Trophoblast cell (in vitro differentiated cells and primary cell): ENCODE measurements around the gene SDC3.
"Not testable (repeated sequence)": the region's sequence is repeated elsewhere in the genome, so short reads cannot be mapped to it uniquely, and the experiment has no call there.

Experiments
- DNase-seq, 2 donors: peaks; one replicate each; pipeline ENCODE4 v3.0.0-alpha.2; 2016
- H2AFZ ChIP-seq: 2 replicates; pipeline ENCODE4 v1.6.1; 2013; ENCODE audit warnings: low read length, moderate library complexity, mild to moderate bottlenecking; ENCODE audit not compliant: insufficient read depth, poor library complexity
- H2AK5ac ChIP-seq: 2 replicates; pipeline ENCODE4 v1.6.1; 2013; ENCODE audit warnings: mild to moderate bottlenecking, low read length
- H2BK120ac ChIP-seq: 2 replicates; pipeline ENCODE4 v1.6.1; 2013; ENCODE audit warnings: low read length, mild to moderate bottlenecking, moderate library complexity; ENCODE audit not compliant: insufficient read depth, poor library complexity
- H2BK12ac ChIP-seq: 2 replicates; pipeline ENCODE4 v1.6.1; 2013; ENCODE audit warnings: mild to moderate bottlenecking, low read length, moderate library complexity
- H2BK5ac ChIP-seq: 2 replicates; pipeline ENCODE4 v1.6.1; 2013; ENCODE audit warnings: low read length, low read depth, moderate library complexity, mild to moderate bottlenecking; ENCODE audit not compliant: poor library complexity
- H3K14ac ChIP-seq: 2 replicates; pipeline ENCODE4 v1.6.1; 2013; ENCODE audit warnings: mild to moderate bottlenecking, low read length
- H3K18ac ChIP-seq: 2 replicates; pipeline ENCODE4 v1.6.1; 2013; ENCODE audit warnings: mild to moderate bottlenecking, low read length
- H3K23ac ChIP-seq: 2 replicates; pipeline ENCODE4 v1.6.1; 2013; ENCODE audit warnings: low read length
- H3K27ac ChIP-seq: 2 replicates; pipeline ENCODE4 v1.5.1; 2013; ENCODE audit warnings: low read depth, mild to moderate bottlenecking, inconsistent platforms, low read length, moderate library complexity
- H3K27me3 ChIP-seq: 2 replicates; pipeline ENCODE4 v1.6.1; 2013; ENCODE audit warnings: inconsistent platforms, mild to moderate bottlenecking, low read length, moderate library complexity; ENCODE audit not compliant: insufficient read depth
- H3K36me3 ChIP-seq, 2 experiments: 1 replicate in 1 of 2; 2 replicates in 1 of 2; pipeline ENCODE4 v1.6.1; 2013; ENCODE audit warnings: low read length in 2 of 2, mild to moderate bottlenecking in 2 of 2, moderate library complexity in 1 of 2; ENCODE audit not compliant: insufficient read depth in 2 of 2, control insufficient read depth in 1 of 2
- H3K4ac ChIP-seq: 2 replicates; pipeline ENCODE4 v1.6.1; 2013; ENCODE audit warnings: low read depth, mild to moderate bottlenecking, low read length, moderate library complexity
- H3K4me1 ChIP-seq, 2 experiments: 1 replicate in 1 of 2; 2 replicates in 1 of 2; pipeline ENCODE4 v1.6.1; 2013; ENCODE audit warnings: low read length in 2 of 2, mild to moderate bottlenecking in 2 of 2, moderate library complexity in 1 of 2; ENCODE audit not compliant: insufficient read depth in 2 of 2, control insufficient read depth in 1 of 2
- H3K4me2 ChIP-seq: 2 replicates; pipeline ENCODE4 v1.6.1; 2013; ENCODE audit warnings: inconsistent platforms, mild to moderate bottlenecking, low read length, moderate library complexity
- H3K4me3 ChIP-seq: 2 replicates; pipeline ENCODE4 v1.5.1; 2013; ENCODE audit warnings: mild to moderate bottlenecking, low read depth, low read length, inconsistent platforms
- H3K79me1 ChIP-seq: one replicate; pipeline ENCODE4 v1.6.1; 2013; ENCODE audit warnings: low read length
- H3K79me2 ChIP-seq: 2 replicates; pipeline ENCODE4 v1.6.1; 2013; ENCODE audit warnings: low read length, mild to moderate bottlenecking; ENCODE audit not compliant: control insufficient read depth, insufficient read depth, poor library complexity
- H3K9ac ChIP-seq: 2 replicates; pipeline ENCODE4 v1.6.1; 2013; ENCODE audit warnings: mild to moderate bottlenecking, low read length
- H3K9me3 ChIP-seq: 2 replicates; pipeline ENCODE4 v1.6.1; 2013; ENCODE audit warnings: low read depth, mild to moderate bottlenecking, control low read depth, inconsistent platforms, low read length; ENCODE audit not compliant: insufficient read depth
- H4K12ac ChIP-seq: 2 replicates; pipeline ENCODE4 v1.6.1; 2013; ENCODE audit warnings: low read depth, mild to moderate bottlenecking, low read length, moderate library complexity
- H4K8ac ChIP-seq: 2 replicates; pipeline ENCODE4 v1.6.1; 2013; ENCODE audit warnings: low read depth, mild to moderate bottlenecking, low read length, moderate library complexity
- H4K91ac ChIP-seq: one replicate; pipeline ENCODE4 v1.6.1; 2013; ENCODE audit warnings: low read depth, mild to moderate bottlenecking, low read length, moderate library complexity
- WGBS: extraction: QIAGEN DNeasy Blood & Tissue Kit; methylation state at CpG from one replicate; pipeline ENCODE4 v1.1.7; 2013; ENCODE audit warnings: missing lambda C conversion rate; ENCODE audit not compliant: insufficient read length, insufficient coverage; ENCODE audit errors: extremely low coverage; 5-methylcytosine and 5-hydroxymethylcytosine counted together

Gene SDC3

DNA sequence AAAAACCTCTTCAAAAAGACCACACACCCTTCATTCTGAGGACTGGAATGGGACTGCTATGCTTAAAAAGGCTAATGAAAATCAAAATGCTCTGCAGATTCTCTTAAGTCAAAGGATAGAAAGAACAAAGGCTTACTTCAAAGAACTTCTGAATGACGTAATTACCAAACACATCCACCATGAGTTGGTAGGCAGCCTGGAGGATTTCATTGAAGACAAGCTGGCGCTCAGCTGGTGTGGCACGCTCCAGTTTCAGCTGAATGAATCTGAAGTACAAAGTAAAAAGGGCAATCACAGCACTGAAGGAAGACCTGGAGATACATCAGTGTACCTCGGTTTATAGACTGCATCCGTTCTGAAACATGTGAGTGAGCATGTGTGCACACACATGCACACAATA, 43.5 kb upstream of the SDC3 start:
- peaks cover 26 to 46% of the 10 kb centered on the region in 2 experiments for H3K36me3 ChIP-seq
- no CpG with 5 or more reads among the region's 5 CpGs for WGBS
- no peak overlapping the region for H3K14ac ChIP-seq
- H3K23ac ChIP-seq = no peak overlapping the region
- DNase-seq = no peak
- no peak overlapping the region for H3K9ac ChIP-seq
- H4K12ac ChIP-seq = no peak overlapping the region
- H4K91ac ChIP-seq = no peak overlapping the region
- H3K18ac ChIP-seq = no peak overlapping the region
- H3K4me2 ChIP-seq = no peak overlapping the region
- H3K27ac ChIP-seq = no peak overlapping the region
- no peaks in the 10 kb centered on the region for H3K79me1 ChIP-seq
- no peaks in the 10 kb centered on the region for H3K27me3 ChIP-seq
- H3K79me2 ChIP-seq = peaks cover 2% of the 10 kb centered on the region
- no peak overlapping the region for H2AFZ ChIP-seq
- H3K4me3 ChIP-seq = no peak overlapping the region
- H4K8ac ChIP-seq = no peak overlapping the region
- no peak overlapping the region for H2BK120ac ChIP-seq
- H3K4ac ChIP-seq = no peak overlapping the region
- H3K9me3 ChIP-seq = no peaks in the 10 kb centered on the region
- H2AK5ac ChIP-seq = no peak overlapping the region
- H2BK5ac ChIP-seq = no peak overlapping the region
- no peak overlapping the region for H2BK12ac ChIP-seq
- no peaks in the 10 kb centered on the region for H3K4me1 ChIP-seq

- Histone ChIP-seq H4K91ac (no peak overlapping the region), H3K4me1 (no peaks in the 10 kb centered on the region), H3K14ac (no peak overlapping the region), H4K8ac (no peak overlapping the region), H3K23ac (no peak overlapping the region), H4K12ac (no peak overlapping the region), H3K9me3 (no peaks in the 10 kb centered on the region), H2AFZ (no peak overlapping the region), H3K27ac (no peak overlapping the region), H2AK5ac (no peak overlapping the region), H2BK120ac (no peak overlapping the region), H3K36me3 (peaks cover 30 to 44% of the 10 kb centered on the region in 2 experiments), H3K4me2 (no peak overlapping the region), H3K18ac (no peak overlapping the region), H2BK5ac (no peak overlapping the region), H3K27me3 (no peaks in the 10 kb centered on the region), H2BK12ac (no peak overlapping the region), H3K4me3 (no peak overlapping the region), H3K4ac (no peak overlapping the region), H3K79me1 (no peaks in the 10 kb centered on the region), H3K79me2 (peaks cover 2% of the 10 kb centered on the region), H3K9ac (no peak overlapping the region)
- no peak for DNase-seq
- no CpG with 5 or more reads among the region's 5 CpGs for WGBS
These were observed 42.1 kb upstream of the SDC3 start for GRCh38 chr1:30950700-30951099.

DNA sequence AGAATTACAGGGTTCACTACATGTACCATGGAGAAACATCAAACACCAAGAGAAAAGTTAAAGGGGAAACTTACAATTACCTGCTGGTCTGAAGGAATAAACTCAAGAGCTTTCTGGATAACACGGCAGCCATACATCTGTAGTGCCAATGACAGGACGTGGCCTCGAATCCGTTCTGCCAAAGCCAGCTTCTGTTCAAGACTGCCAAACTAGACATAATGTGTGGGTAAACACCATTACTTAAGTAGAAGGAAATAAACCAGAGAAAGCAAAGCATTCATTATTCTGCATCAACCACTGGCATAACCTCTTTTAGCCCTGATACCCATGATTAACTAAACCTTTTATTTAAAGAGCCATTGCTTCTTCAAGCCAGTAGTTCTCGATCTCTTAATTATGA, 41.5 kb upstream of the SDC3 start:
- no peak overlapping the region for H3K14ac ChIP-seq
- no peak overlapping the region for H2BK5ac ChIP-seq
- H3K36me3 ChIP-seq = peaks cover 31 to 49% of the 10 kb centered on the region in 2 experiments
- H3K9me3 ChIP-seq = no peaks in the 10 kb centered on the region
- no peaks in the 10 kb centered on the region for H3K4me1 ChIP-seq
- no peak overlapping the region for H3K9ac ChIP-seq
- no peaks in the 10 kb centered on the region for H3K27me3 ChIP-seq
- H3K4me2 ChIP-seq = no peak overlapping the region
- H3K4me3 ChIP-seq = no peak overlapping the region
- H2BK120ac ChIP-seq = no peak overlapping the region
- no peaks in the 10 kb centered on the region for H3K79me1 ChIP-seq
- no peak overlapping the region for H4K12ac ChIP-seq
- H3K18ac ChIP-seq = no peak overlapping the region
- peaks cover 2% of the 10 kb centered on the region for H3K79me2 ChIP-seq
- WGBS = no CpG with 5 or more reads among the region's 5 CpGs
- no peak overlapping the region for H3K4ac ChIP-seq
- DNase-seq = no peak
- H2AK5ac ChIP-seq = no peak overlapping the region
- H4K91ac ChIP-seq = no peak overlapping the region
- H2BK12ac ChIP-seq = no peak overlapping the region
- no peak overlapping the region for H3K23ac ChIP-seq
- H4K8ac ChIP-seq = no peak overlapping the region
- no peak overlapping the region for H3K27ac ChIP-seq
- H2AFZ ChIP-seq = no peak overlapping the region

GRCh38 chr1:30949487-30949838, 40.9 kb upstream of the SDC3 start:
- H3K4me2 ChIP-seq, H4K8ac ChIP-seq, H3K27ac ChIP-seq, H3K4ac ChIP-seq, H3K79me1 ChIP-seq, H4K91ac ChIP-seq, DNase-seq, H3K4me3 ChIP-seq, H2AFZ ChIP-seq, H3K23ac ChIP-seq, H2AK5ac ChIP-seq, H3K79me2 ChIP-seq, H2BK12ac ChIP-seq, H3K14ac ChIP-seq, H2BK5ac ChIP-seq, H3K9me3 ChIP-seq, H3K27me3 ChIP-seq, H3K9ac ChIP-seq, H2BK120ac ChIP-seq, H3K18ac ChIP-seq, H4K12ac ChIP-seq, H3K4me1 ChIP-seq: not testable (repeated sequence)
- peaks cover 32 to 50% of the 10 kb centered on the region in 2 experiments for H3K36me3 ChIP-seq
- WGBS = no CpG with 5 or more reads among the region's 1 CpG
